IMR-90 (cell line): Measurements from ENCODE around the gene ITGA6. TPM values are rescaled to one million over a fixed set of nuclear protein-coding genes. Genes with fewer than 3 reads are reported as not detected.

Experiments
- ATAC-seq: fragments of 200-7000 bp; cut with Tn5 transposase; 2 replicates; pipeline ENCODE4 v1.9.1; 2020; ENCODE audit warnings: low read depth, mild to moderate bottlenecking, moderate library complexity
- BruUV-seq: library from RNA; stranded (reverse); fragments of 400-500 nt; replicated peaks from 2 replicates; lab custom pipeline; 2021; lab: Mats Ljungman, UMichigan
- CTCF ChIA-PET: fragments of 300-600 bp; formaldehyde crosslinking; extraction: SDS; loops from one replicate; lab custom pipeline; 2021; ENCODE audit warnings: antibody characterized with exemption; lab: Yijun Ruan, JAX
- POLR2A ChIA-PET: fragments of 300-600 bp; sonication (Branson Sonifier 250); formaldehyde crosslinking; loops from one replicate; lab custom pipeline; 2022; ENCODE audit warnings: antibody characterized with exemption; ENCODE audit not compliant: unreplicated experiment; lab: Charles Lee
- DNase-seq: peaks from one replicate; pipeline ENCODE4 v3.0.0; 2013
- H2AFZ ChIP-seq: replicated peaks from 2 replicates; pipeline ENCODE3; 2013; ENCODE audit warnings: low read length, mild to moderate bottlenecking; ENCODE audit not compliant: poor library complexity
- H2AK5ac ChIP-seq: 2 replicates; pipeline ENCODE4 v1.6.1; 2013; ENCODE audit warnings: low read depth, low read length, inconsistent platforms
- H2AK9ac ChIP-seq: replicated peaks from 2 replicates; pipeline ENCODE3; 2013; ENCODE audit warnings: mild to moderate bottlenecking, low read depth, low read length, moderate library complexity; ENCODE audit not compliant: poor library complexity
- H2BK120ac ChIP-seq: 2 replicates; pipeline ENCODE4 v1.6.1; 2013; ENCODE audit warnings: low read depth, low read length, inconsistent platforms
- H2BK15ac ChIP-seq: 3 replicates; pipeline ENCODE4 v1.6.1; 2013; ENCODE audit warnings: low read depth, low read length, inconsistent platforms
- H2BK20ac ChIP-seq: 2 replicates; pipeline ENCODE4 v1.6.1; 2013; ENCODE audit warnings: low read depth, mild to moderate bottlenecking, inconsistent platforms, low read length, moderate library complexity
- H2BK5ac ChIP-seq: 2 replicates; pipeline ENCODE4 v1.6.1; 2013; ENCODE audit warnings: mild to moderate bottlenecking, low read depth, low read length, inconsistent platforms; ENCODE audit not compliant: poor library complexity, severe bottlenecking
- H3K14ac ChIP-seq: replicated peaks from 2 replicates; pipeline ENCODE4 v1.6.1; 2013; ENCODE audit warnings: low read depth, low read length, inconsistent platforms
- H3K18ac ChIP-seq: 2 replicates; pipeline ENCODE4 v1.6.1; 2013; ENCODE audit warnings: low read depth, low read length, control low read depth
- H3K23ac ChIP-seq: 2 replicates; pipeline ENCODE4 v1.6.1; 2013; ENCODE audit warnings: low read depth, low read length, inconsistent platforms
- H3K27ac ChIP-seq: 2 replicates; pipeline ENCODE4 v1.5.1; 2013; ENCODE audit warnings: mild to moderate bottlenecking, control low read depth, low read length; ENCODE audit not compliant: insufficient read depth
- H3K27me3 ChIP-seq: 2 replicates; pipeline ENCODE4 v1.6.1; 2013; ENCODE audit warnings: low read length; ENCODE audit not compliant: control insufficient read depth, insufficient read depth
- H3K36me3 ChIP-seq: 2 replicates; pipeline ENCODE4 v1.6.1; 2013; ENCODE audit warnings: low read length, mixed read lengths; ENCODE audit not compliant: control insufficient read depth, insufficient read depth
- H3K4ac ChIP-seq: 2 replicates; pipeline ENCODE4 v1.6.1; 2013; ENCODE audit warnings: low read depth, low read length, inconsistent platforms
- H3K4me1 ChIP-seq: 2 replicates; pipeline ENCODE4 v1.6.1; 2013; ENCODE audit warnings: low read length, mixed read lengths; ENCODE audit not compliant: control insufficient read depth, insufficient read depth
- H3K4me2 ChIP-seq: 2 replicates; pipeline ENCODE4 v1.6.1; 2013; ENCODE audit warnings: low read depth, mild to moderate bottlenecking, control low read depth, low read length, moderate library complexity
- H3K4me3 ChIP-seq: 2 replicates; pipeline ENCODE4 v1.5.1; 2013; ENCODE audit warnings: low read depth, mild to moderate bottlenecking, control low read depth, low read length, moderate library complexity; ENCODE audit not compliant: insufficient read depth
- H3K56ac ChIP-seq: 2 replicates; pipeline ENCODE4 v1.6.1; 2013; ENCODE audit warnings: low read length, inconsistent platforms; ENCODE audit not compliant: insufficient read depth; ENCODE audit errors: extremely low read depth
- H3K79me1 ChIP-seq, 2 experiments: 2 replicates each; pipeline ENCODE4 v1.6.1; 2013; ENCODE audit warnings: low read length in 2 of 2, inconsistent platforms in 1 of 2, low read depth in 1 of 2
- H3K9ac ChIP-seq: 2 replicates; pipeline ENCODE4 v1.6.1; 2013; ENCODE audit warnings: low read depth, low read length, control low read depth
- H3K9me1 ChIP-seq: 2 replicates; pipeline ENCODE4 v1.6.1; 2013; ENCODE audit warnings: low read length, inconsistent platforms; ENCODE audit not compliant: insufficient read depth
- H3K9me3 ChIP-seq: 2 replicates; pipeline ENCODE4 v1.6.1; 2013; ENCODE audit warnings: low read length; ENCODE audit not compliant: control insufficient read depth, insufficient read depth
- H4K20me1 ChIP-seq: 2 replicates; pipeline ENCODE4 v1.6.1; 2013; ENCODE audit warnings: low read length, inconsistent platforms; ENCODE audit not compliant: insufficient read depth
- H4K5ac ChIP-seq: 2 replicates; pipeline ENCODE4 v1.6.1; 2013; ENCODE audit warnings: mild to moderate bottlenecking, low read depth, low read length, control low read depth
- H4K8ac ChIP-seq, 2 experiments: 2 replicates each; pipeline ENCODE4 v1.6.1; 2013; ENCODE audit warnings: low read depth in 2 of 2, low read length in 2 of 2, control low read depth in 1 of 2, inconsistent platforms in 1 of 2
- H4K91ac ChIP-seq: 2 replicates; pipeline ENCODE4 v1.6.1; 2013; ENCODE audit warnings: low read depth, low read length, inconsistent platforms; ENCODE audit not compliant: insufficient read depth
- BHLHE40 ChIP-seq: fragments of 150-350 bp; IDR thresholded peaks from 2 replicates; pipeline ENCODE4 v1.6.1; 2016; ENCODE audit warnings: mild to moderate bottlenecking, low read depth, low read length
- CEBPB ChIP-seq: IDR thresholded peaks from 2 replicates; pipeline ENCODE4 v1.6.1; 2012; ENCODE audit warnings: low read depth, low read length, improper control_type of control experiment
- CHD1 ChIP-seq: IDR thresholded peaks from 2 replicates; pipeline ENCODE4 v1.6.1; 2012; ENCODE audit warnings: low read depth, low read length, improper control_type of control experiment
- FOS ChIP-seq: fragments of 150-350 bp; IDR thresholded peaks from 2 replicates; pipeline ENCODE4 v1.6.1; 2016; ENCODE audit warnings: low read depth, low read length
- MAFK ChIP-seq: IDR thresholded peaks from 2 replicates; pipeline ENCODE4 v1.6.1; 2012; ENCODE audit warnings: low read depth, low read length, improper control_type of control experiment
- MAZ ChIP-seq: IDR thresholded peaks from 2 replicates; pipeline ENCODE4 v1.6.1; 2012; ENCODE audit warnings: low read depth, mild to moderate bottlenecking, low read length, improper control_type of control experiment, moderate library complexity, borderline replicate concordance
- MXI1 ChIP-seq: IDR thresholded peaks from 2 replicates; pipeline ENCODE4 v1.6.1; 2012; ENCODE audit warnings: low read depth, mild to moderate bottlenecking, low read length, moderate library complexity, borderline replicate concordance
- POLR2A ChIP-seq: IDR thresholded peaks from 2 replicates; pipeline ENCODE4 v1.6.1; 2012; ENCODE audit warnings: mild to moderate bottlenecking, low read depth, low read length
- RAD21 ChIP-seq: IDR thresholded peaks from 2 replicates; pipeline ENCODE4 v1.6.1; 2012; ENCODE audit warnings: low read length, improper control_type of control experiment
- RCOR1 ChIP-seq: IDR thresholded peaks from 2 replicates; pipeline ENCODE4 v1.6.1; 2012; ENCODE audit warnings: mild to moderate bottlenecking, low read length, improper control_type of control experiment; ENCODE audit not compliant: insufficient replicate concordance
- RFX5 ChIP-seq: IDR thresholded peaks from 2 replicates; pipeline ENCODE4 v1.8.0; 2012; ENCODE audit warnings: low read depth, mild to moderate bottlenecking, low read length, moderate library complexity
- USF2 ChIP-seq: fragments of 150-350 bp; IDR thresholded peaks from 2 replicates; pipeline ENCODE4 v1.6.1; 2017; ENCODE audit warnings: mild to moderate bottlenecking, antibody characterized with exemption, low read length, low read depth
- WGBS, 2 experiments: methylation state at CpG; one replicate each; pipeline versions ENCODE4 v1.1.5 to v1.1.7; 2013; ENCODE audit warnings: missing lambda C conversion rate in 2 of 2; ENCODE audit not compliant: insufficient read length in 1 of 2; ENCODE audit errors: extremely low coverage in 2 of 2; 5-methylcytosine and 5-hydroxymethylcytosine counted together
- dilution Hi-C: fragments of 300-500 bp; cut with HindIII; formaldehyde crosslinking; loops from one replicate; pipeline ENCODE4 v1.14.3; 2018; ENCODE audit warnings: low sequenced_read_pairs; ENCODE audit not compliant: unreplicated experiment
- in situ Hi-C: fragments of 300-500 bp; cut with MboI; formaldehyde crosslinking; loops from 3 replicates; pipeline ENCODE4 v1.14.3; 2019; ENCODE audit warnings: low sequenced_read_pairs, inconsistent platforms, mixed read lengths
- intact Hi-C: fragments of 100-400 bp; cut with micrococcal nuclease; formaldehyde crosslinking; loops from 2 replicates; pipeline ENCODE4 v1.10.0; 2022
- polyA plus RNA-seq, 3 experiments: library from polyadenylated mRNA; depleted of rRNA; stranded (reverse); fragments of >200 nt; gene quantifications; 2 replicates each; pipeline ENCODE4 v1.2.3, GENCODE V29; 2012; ENCODE audit warnings: low replicate concordance in 1 of 3
- total RNA-seq: library from RNA; depleted of rRNA; stranded (reverse); fragments of >200 nt; gene quantifications from 2 replicates; pipeline ENCODE4 v1.2.3, GENCODE V29; 2012
- TF ChIP-seq, protein P1 (sequence below): fragments of 150-350 bp; IDR thresholded peaks from 2 replicates; pipeline ENCODE4 v1.6.1; 2016; ENCODE audit warnings: low read depth, mild to moderate bottlenecking, low read length, moderate library complexity, borderline replicate concordance
- TF ChIP-seq, protein P2 (sequence below): conservative IDR thresholded peaks from 2 replicates; pipeline ENCODE4 v1.5.1; 2012; ENCODE audit warnings: mild to moderate bottlenecking, low read depth, low read length, improper control_type of control experiment

Gene ITGA6
- total and polyA plus RNA-seq, 2 of the 4 experiments (the other 2 are of a cell fraction) = 12.5 to 43.9 TPM

- dilution Hi-C loops (no loop called here), in situ Hi-C loops (no loop called here), intact Hi-C loops (no loop called here)
- Histone ChIP-seq H3K27me3 (no peaks in the 10 kb centered on the region), H3K9me3 (no peaks in the 10 kb centered on the region), H2BK120ac (no peak overlapping the region), H3K4me1 (no peaks in the 10 kb centered on the region; the same call in 1 of the 2 replicates), H3K14ac (no peak overlapping the region; the same call in 1 of the 2 replicates), H4K91ac (no peak overlapping the region), H3K23ac (no peak overlapping the region), H4K8ac (no peak overlapping the region), H3K4ac (no peak overlapping the region), H2BK5ac (no peak overlapping the region), H3K36me3 (peaks cover 5% of the 10 kb centered on the region; the same call in 1 of the 2 replicates), H3K18ac (no peak overlapping the region), H2AK9ac (no peak overlapping the region), H3K9ac (no peak overlapping the region), H3K27ac (no peak overlapping the region), H2AK5ac (no peak overlapping the region), H3K79me1 (no peaks in the 10 kb centered on the region), H3K9me1 (no peaks in the 10 kb centered on the region), H2BK15ac (no peak overlapping the region), H3K4me2 (no peak overlapping the region), H4K5ac (no peak overlapping the region), H2AFZ (no peak overlapping the region), H4K20me1 (no peaks in the 10 kb centered on the region), H3K56ac (no peak overlapping the region), H2BK20ac (no peak overlapping the region), H3K4me3 (no peak overlapping the region)
- ChIA-PET CTCF (interaction anchor here (0.6 kb wide), 1 partner anchor 44 kb away, joined by 5 read pairs; no protein-coding TSS in a partner anchor), POLR2A (no interaction called here)
- no peak for TF ChIP-seq MAFK
- TF ChIP-seq, protein P1, sequence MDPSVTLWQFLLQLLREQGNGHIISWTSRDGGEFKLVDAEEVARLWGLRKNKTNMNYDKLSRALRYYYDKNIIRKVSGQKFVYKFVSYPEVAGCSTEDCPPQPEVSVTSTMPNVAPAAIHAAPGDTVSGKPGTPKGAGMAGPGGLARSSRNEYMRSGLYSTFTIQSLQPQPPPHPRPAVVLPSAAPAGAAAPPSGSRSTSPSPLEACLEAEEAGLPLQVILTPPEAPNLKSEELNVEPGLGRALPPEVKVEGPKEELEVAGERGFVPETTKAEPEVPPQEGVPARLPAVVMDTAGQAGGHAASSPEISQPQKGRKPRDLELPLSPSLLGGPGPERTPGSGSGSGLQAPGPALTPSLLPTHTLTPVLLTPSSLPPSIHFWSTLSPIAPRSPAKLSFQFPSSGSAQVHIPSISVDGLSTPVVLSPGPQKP = no peak
- TF ChIP-seq POLR2A = no peak
- TF ChIP-seq BHLHE40 = no peak
- no peak for TF ChIP-seq MXI1
- no peak for TF ChIP-seq MAZ
- no peak for TF ChIP-seq USF2
- TF ChIP-seq, protein P2, sequence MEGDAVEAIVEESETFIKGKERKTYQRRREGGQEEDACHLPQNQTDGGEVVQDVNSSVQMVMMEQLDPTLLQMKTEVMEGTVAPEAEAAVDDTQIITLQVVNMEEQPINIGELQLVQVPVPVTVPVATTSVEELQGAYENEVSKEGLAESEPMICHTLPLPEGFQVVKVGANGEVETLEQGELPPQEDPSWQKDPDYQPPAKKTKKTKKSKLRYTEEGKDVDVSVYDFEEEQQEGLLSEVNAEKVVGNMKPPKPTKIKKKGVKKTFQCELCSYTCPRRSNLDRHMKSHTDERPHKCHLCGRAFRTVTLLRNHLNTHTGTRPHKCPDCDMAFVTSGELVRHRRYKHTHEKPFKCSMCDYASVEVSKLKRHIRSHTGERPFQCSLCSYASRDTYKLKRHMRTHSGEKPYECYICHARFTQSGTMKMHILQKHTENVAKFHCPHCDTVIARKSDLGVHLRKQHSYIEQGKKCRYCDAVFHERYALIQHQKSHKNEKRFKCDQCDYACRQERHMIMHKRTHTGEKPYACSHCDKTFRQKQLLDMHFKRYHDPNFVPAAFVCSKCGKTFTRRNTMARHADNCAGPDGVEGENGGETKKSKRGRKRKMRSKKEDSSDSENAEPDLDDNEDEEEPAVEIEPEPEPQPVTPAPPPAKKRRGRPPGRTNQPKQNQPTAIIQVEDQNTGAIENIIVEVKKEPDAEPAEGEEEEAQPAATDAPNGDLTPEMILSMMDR = no peak
- no peak for TF ChIP-seq RCOR1
- TF ChIP-seq FOS = no peak
- no peak for TF ChIP-seq RAD21
- TF ChIP-seq RFX5 = no peak
- TF ChIP-seq CEBPB = no peak
- no peak for TF ChIP-seq CHD1
- BruUV-seq = no TSS peak
- no CpG with 5 or more reads among the region's 3 CpGs for WGBS, 2 experiments
- ATAC-seq (no peak), DNase-seq (no peak)
Measured at GRCh38 chr2:172496160-172496608, 68.8 kb downstream of the ITGA6 start.
